GM23338 (cell line): ENCODE results near the gene FOXK2. TPM values are rescaled to one million over a fixed set of nuclear protein-coding genes. Genes with fewer than 3 reads are reported as not detected.

Experiments used
- ATAC-seq: fragments of 200-7000 bp; cut with Tn5 transposase; 3 replicates; pipeline ENCODE4 v1.9.1; 2020
- DNase-seq: peaks from one replicate; pipeline ENCODE4 v3.0.0-alpha.2; 2015; ENCODE audit warnings: low spot score
- H2AFZ ChIP-seq: fragments of 200-600 bp; sonication (generic); 2 replicates; pipeline ENCODE4 v1.8.0; 2016; ENCODE audit warnings: antibody characterized with exemption, mild to moderate bottlenecking, moderate library complexity
- H3F3A ChIP-seq: fragments of 200-600 bp; sonication (generic); replicated peaks from 2 replicates; pipeline ENCODE4 v1.8.0; 2017; ENCODE audit warnings: antibody characterized with exemption, mixed run types, low read depth
- H3K27ac ChIP-seq: fragments of 200-600 bp; sonication (generic); 2 replicates; pipeline ENCODE4 v1.6.1; 2016; ENCODE audit warnings: low read depth
- H3K27me3 ChIP-seq: fragments of 200-600 bp; sonication (generic); 2 replicates; pipeline ENCODE4 v1.8.0; 2016; ENCODE audit warnings: mild to moderate bottlenecking, mixed run types, moderate library complexity; ENCODE audit not compliant: insufficient read depth
- H3K36me3 ChIP-seq: fragments of 200-600 bp; sonication (generic); 2 replicates; pipeline ENCODE4 v1.8.0; 2016; ENCODE audit warnings: mild to moderate bottlenecking; ENCODE audit not compliant: insufficient read depth
- H3K4me1 ChIP-seq: fragments of 200-600 bp; sonication (generic); 2 replicates; pipeline ENCODE4 v1.8.0; 2016; ENCODE audit warnings: mild to moderate bottlenecking, moderate library complexity; ENCODE audit not compliant: insufficient read depth
- H3K4me2 ChIP-seq: fragments of 200-600 bp; sonication (generic); 2 replicates; pipeline ENCODE4 v1.7.1; 2017; ENCODE audit warnings: mixed run types
- H3K4me3 ChIP-seq: fragments of 200-600 bp; sonication (generic); 2 replicates; pipeline ENCODE4 v1.6.1; 2016; ENCODE audit warnings: mixed run types
- H3K79me2 ChIP-seq: fragments of 200-600 bp; sonication (generic); replicated peaks from 2 replicates; pipeline ENCODE4 v1.8.0; 2017; ENCODE audit warnings: mild to moderate bottlenecking; ENCODE audit not compliant: insufficient read depth
- H3K9me2 ChIP-seq: fragments of 200-600 bp; sonication (generic); 2 replicates; pipeline ENCODE4 v1.8.0; 2017; ENCODE audit not compliant: insufficient read depth
- H4K20me1 ChIP-seq: fragments of 200-600 bp; sonication (generic); replicated peaks from 2 replicates; pipeline ENCODE4 v1.8.0; 2017; ENCODE audit warnings: mild to moderate bottlenecking; ENCODE audit not compliant: insufficient read depth
- H3K27ac Mint-ChIP-seq: 2 replicates; pipeline ENCODE4 v1.8.0; 2020; ENCODE audit warnings: inconsistent platforms, mild to moderate bottlenecking, moderate library complexity, mixed read lengths
- H3K27me3 Mint-ChIP-seq: 3 replicates; pipeline ENCODE4 v1.8.0; 2022; ENCODE audit warnings: low read depth, mild to moderate bottlenecking, moderate library complexity, mixed read lengths, inconsistent platforms; ENCODE audit not compliant: insufficient read depth, poor library complexity
- H3K36me3 Mint-ChIP-seq: 3 replicates; pipeline ENCODE4 v1.8.0; 2021; ENCODE audit warnings: low read depth, mild to moderate bottlenecking, inconsistent platforms, moderate library complexity, mixed read lengths
- H3K4me1 Mint-ChIP-seq: 3 replicates; pipeline ENCODE4 v1.8.0; 2020; ENCODE audit warnings: mild to moderate bottlenecking, inconsistent platforms, mixed read lengths
- H3K4me3 Mint-ChIP-seq: 3 replicates; pipeline ENCODE4 v1.8.0; 2021; ENCODE audit warnings: moderate library complexity, mild to moderate bottlenecking, inconsistent platforms, mixed read lengths
- H3K9me3 Mint-ChIP-seq: 3 replicates; pipeline ENCODE4 v1.8.0; 2020; ENCODE audit warnings: moderate library complexity, mild to moderate bottlenecking, inconsistent platforms, mixed read lengths
- CREB1 ChIP-seq: fragments of 250-450 bp; sonication (Bioruptor Pico); IDR thresholded peaks from 2 replicates; pipeline ENCODE4 v1.5.0; 2020; ENCODE audit warnings: low read depth, mild to moderate bottlenecking, moderate library complexity
- CTCF ChIP-seq, 2 experiments: fragments of 200-600 bp in 1 of 2; sonication (generic) in 1 of 2; conservative IDR thresholded peaks; 2 replicates each; pipeline versions ENCODE4 v1.5.1 to v1.6.1; 2016 to 2017; ENCODE audit warnings: antibody characterized with exemption in 2 of 2, low read depth in 2 of 2, mild to moderate bottlenecking in 2 of 2, moderate library complexity in 1 of 2
- EZH2 ChIP-seq: fragments of 200-600 bp; sonication (generic); IDR thresholded peaks from one replicate; pipeline ENCODE4 v1.8.0; 2017; ENCODE audit warnings: antibody characterized with exemption, mild to moderate bottlenecking, low read depth; ENCODE audit not compliant: unreplicated experiment
- EZH2phosphoT487 ChIP-seq: fragments of 200-600 bp; sonication (generic); IDR thresholded peaks from one replicate; pipeline ENCODE4 v1.8.1; 2018; ENCODE audit warnings: antibody characterized with exemption; ENCODE audit not compliant: unreplicated experiment
- JUNB ChIP-seq: IDR thresholded peaks from one replicate; pipeline ENCODE4 v1.6.1; 2016; ENCODE audit warnings: antibody characterized with exemption; ENCODE audit not compliant: unreplicated experiment
- NANOG ChIP-seq: IDR thresholded peaks from 2 replicates; pipeline ENCODE4 v1.6.1; 2016; ENCODE audit warnings: antibody characterized with exemption, borderline replicate concordance
- POLR2AphosphoS5 ChIP-seq: IDR thresholded peaks from 2 replicates; pipeline ENCODE4 v1.6.1; 2016; ENCODE audit warnings: antibody characterized with exemption, low read depth
- REST ChIP-seq: IDR thresholded peaks from one replicate; pipeline ENCODE4 v1.6.1; 2018; ENCODE audit warnings: antibody characterized with exemption; ENCODE audit not compliant: unreplicated experiment
- STAT1 ChIP-seq: IDR thresholded peaks from one replicate; pipeline ENCODE4 v1.6.1; 2016; ENCODE audit warnings: antibody characterized with exemption; ENCODE audit not compliant: unreplicated experiment
- ZNF114 ChIP-seq: fragments of 250-450 bp; sonication (Bioruptor Pico); IDR thresholded peaks from 2 replicates; pipeline ENCODE4 v1.5.0; 2020; ENCODE audit warnings: mild to moderate bottlenecking, moderate library complexity
- ZNF331 ChIP-seq: fragments of 250-450 bp; sonication (Bioruptor Pico); IDR thresholded peaks from 2 replicates; pipeline ENCODE4 v1.5.0; 2020; ENCODE audit warnings: low read depth, mild to moderate bottlenecking, moderate library complexity
- polyA plus RNA-seq: library from polyadenylated mRNA; unstranded; fragments of >200 nt; fragmentation: Nextera tagmentation; extraction: Ambion mirVana; gene quantifications from 2 replicates; pipeline ENCODE4 v1.2.1, GENCODE V29; 2016
- total RNA-seq: library from RNA; depleted of rRNA; stranded (reverse); fragments of >200 nt; shearing (Covaris generic); gene quantifications from 2 replicates; pipeline ENCODE4 v1.2.3, GENCODE V29; 2014
- TF ChIP-seq, protein P1 (sequence below): IDR thresholded peaks from 2 replicates; pipeline ENCODE4 v1.6.1; 2016; ENCODE audit warnings: antibody characterized with exemption
- TF ChIP-seq, protein P2 (sequence below): fragments of 250-450 bp; sonication (Bioruptor Pico); IDR thresholded peaks from 2 replicates; pipeline ENCODE4 v1.5.0; 2020; ENCODE audit warnings: mild to moderate bottlenecking, moderate library complexity

Gene FOXK2
- total and polyA plus RNA-seq, 2 experiments from 2014 or later = 12.3 to 66.0 TPM

DNA sequence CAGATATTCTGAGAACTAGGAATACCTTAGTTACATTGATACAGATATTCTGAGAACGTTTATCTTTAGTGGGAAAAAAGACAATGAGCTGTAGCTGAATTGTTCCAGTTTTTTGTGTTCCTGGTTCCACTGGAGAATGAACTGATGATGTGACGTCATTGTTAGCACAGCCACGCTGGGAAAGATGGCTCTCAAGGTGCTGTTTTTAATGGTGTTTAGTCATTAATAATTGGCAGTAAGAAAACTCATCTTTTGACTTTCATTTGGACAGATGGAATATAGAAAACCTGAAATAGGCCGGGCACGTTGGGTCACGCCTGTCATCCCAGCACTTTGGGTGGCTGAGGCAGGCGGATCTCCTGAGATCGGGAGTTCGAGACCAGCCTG is 10.4 kb downstream of the FOXK2 start:
- Mint-ChIP-seq H3K4me1 (peaks cover 34% of the 10 kb centered on the region), H3K4me3 (no peak overlapping the region), H3K9me3 (no peaks in the 10 kb centered on the region), H3K27ac (no peak overlapping the region), H3K36me3 (no peaks in the 10 kb centered on the region), H3K27me3 (peaks cover 6% of the 10 kb centered on the region)
- H3K36me3 ChIP-seq = no peaks in the 10 kb centered on the region
- H2AFZ ChIP-seq = no peak overlapping the region
- TF ChIP-seq NANOG (no peak), POLR2AphosphoS5 (no peak), ZNF114 (CRISPR knock-in tag) (no peak), ZNF331 (CRISPR knock-in tag) (no peak), EZH2phosphoT487 (no peak), CREB1 (CRISPR knock-in tag) (no peak), STAT1 (no peak), JUNB (no peak), CTCF (conservative IDR thresholded peaks at IDR 0.05; ENCODE audit: low read depth in 2 of 2) (no peak), REST (no peak), EZH2 (no peak)
- TF ChIP-seq, protein P1, sequence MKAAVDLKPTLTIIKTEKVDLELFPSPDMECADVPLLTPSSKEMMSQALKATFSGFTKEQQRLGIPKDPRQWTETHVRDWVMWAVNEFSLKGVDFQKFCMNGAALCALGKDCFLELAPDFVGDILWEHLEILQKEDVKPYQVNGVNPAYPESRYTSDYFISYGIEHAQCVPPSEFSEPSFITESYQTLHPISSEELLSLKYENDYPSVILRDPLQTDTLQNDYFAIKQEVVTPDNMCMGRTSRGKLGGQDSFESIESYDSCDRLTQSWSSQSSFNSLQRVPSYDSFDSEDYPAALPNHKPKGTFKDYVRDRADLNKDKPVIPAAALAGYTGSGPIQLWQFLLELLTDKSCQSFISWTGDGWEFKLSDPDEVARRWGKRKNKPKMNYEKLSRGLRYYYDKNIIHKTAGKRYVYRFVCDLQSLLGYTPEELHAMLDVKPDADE = no peak
- TF ChIP-seq, protein P2, sequence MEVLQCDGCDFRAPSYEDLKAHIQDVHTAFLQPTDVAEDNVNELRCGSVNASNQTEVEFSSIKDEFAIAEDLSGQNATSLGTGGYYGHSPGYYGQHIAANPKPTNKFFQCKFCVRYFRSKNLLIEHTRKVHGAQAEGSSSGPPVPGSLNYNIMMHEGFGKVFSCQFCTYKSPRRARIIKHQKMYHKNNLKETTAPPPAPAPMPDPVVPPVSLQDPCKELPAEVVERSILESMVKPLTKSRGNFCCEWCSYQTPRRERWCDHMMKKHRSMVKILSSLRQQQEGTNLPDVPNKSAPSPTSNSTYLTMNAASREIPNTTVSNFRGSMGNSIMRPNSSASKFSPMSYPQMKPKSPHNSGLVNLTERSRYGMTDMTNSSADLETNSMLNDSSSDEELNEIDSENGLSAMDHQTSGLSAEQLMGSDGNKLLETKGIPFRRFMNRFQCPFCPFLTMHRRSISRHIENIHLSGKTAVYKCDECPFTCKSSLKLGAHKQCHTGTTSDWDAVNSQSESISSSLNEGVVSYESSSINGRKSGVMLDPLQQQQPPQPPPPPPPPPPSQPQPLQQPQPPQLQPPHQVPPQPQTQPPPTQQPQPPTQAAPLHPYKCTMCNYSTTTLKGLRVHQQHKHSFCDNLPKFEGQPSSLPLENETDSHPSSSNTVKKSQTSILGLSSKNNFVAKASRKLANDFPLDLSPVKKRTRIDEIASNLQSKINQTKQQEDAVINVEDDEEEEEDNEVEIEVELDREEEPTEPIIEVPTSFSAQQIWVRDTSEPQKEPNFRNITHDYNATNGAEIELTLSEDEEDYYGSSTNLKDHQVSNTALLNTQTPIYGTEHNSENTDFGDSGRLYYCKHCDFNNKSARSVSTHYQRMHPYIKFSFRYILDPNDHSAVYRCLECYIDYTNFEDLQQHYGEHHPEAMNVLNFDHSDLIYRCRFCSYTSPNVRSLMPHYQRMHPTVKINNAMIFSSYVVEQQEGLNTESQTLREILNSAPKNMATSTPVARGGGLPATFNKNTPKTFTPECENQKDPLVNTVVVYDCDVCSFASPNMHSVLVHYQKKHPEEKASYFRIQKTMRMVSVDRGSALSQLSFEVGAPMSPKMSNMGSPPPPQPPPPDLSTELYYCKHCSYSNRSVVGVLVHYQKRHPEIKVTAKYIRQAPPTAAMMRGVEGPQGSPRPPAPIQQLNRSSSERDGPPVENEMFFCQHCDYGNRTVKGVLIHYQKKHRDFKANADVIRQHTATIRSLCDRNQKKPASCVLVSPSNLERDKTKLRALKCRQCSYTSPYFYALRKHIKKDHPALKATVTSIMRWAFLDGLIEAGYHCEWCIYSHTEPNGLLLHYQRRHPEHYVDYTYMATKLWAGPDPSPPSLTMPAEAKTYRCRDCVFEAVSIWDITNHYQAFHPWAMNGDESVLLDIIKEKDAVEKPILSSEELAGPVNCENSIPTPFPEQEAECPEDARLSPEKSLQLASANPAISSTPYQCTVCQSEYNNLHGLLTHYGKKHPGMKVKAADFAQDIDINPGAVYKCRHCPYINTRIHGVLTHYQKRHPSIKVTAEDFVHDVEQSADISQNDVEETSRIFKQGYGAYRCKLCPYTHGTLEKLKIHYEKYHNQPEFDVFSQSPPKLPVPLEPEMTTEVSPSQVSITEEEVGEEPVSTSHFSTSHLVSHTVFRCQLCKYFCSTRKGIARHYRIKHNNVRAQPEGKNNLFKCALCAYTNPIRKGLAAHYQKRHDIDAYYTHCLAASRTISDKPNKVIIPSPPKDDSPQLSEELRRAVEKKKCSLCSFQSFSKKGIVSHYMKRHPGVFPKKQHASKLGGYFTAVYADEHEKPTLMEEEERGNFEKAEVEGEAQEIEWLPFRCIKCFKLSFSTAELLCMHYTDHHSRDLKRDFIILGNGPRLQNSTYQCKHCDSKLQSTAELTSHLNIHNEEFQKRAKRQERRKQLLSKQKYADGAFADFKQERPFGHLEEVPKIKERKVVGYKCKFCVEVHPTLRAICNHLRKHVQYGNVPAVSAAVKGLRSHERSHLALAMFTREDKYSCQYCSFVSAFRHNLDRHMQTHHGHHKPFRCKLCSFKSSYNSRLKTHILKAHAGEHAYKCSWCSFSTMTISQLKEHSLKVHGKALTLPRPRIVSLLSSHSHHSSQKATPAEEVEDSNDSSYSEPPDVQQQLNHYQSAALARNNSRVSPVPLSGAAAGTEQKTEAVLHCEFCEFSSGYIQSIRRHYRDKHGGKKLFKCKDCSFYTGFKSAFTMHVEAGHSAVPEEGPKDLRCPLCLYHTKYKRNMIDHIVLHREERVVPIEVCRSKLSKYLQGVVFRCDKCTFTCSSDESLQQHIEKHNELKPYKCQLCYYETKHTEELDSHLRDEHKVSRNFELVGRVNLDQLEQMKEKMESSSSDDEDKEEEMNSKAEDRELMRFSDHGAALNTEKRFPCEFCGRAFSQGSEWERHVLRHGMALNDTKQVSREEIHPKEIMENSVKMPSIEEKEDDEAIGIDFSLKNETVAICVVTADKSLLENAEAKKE (CRISPR knock-in tag) = no peak
- peaks cover 14% of the 10 kb centered on the region; the same call in 1 of the 2 replicates for H3K4me1 ChIP-seq
- no peaks in the 10 kb centered on the region for H3K27me3 ChIP-seq
- no peaks in the 10 kb centered on the region for H3K9me2 ChIP-seq
- no peak for DNase-seq
- no peak overlapping the region for H3K4me3 ChIP-seq
- H4K20me1 ChIP-seq = peaks cover 79% of the 10 kb centered on the region
- 0 out of 2 replicates have a peak, but pooled peaks cover 6% of the 10 kb centered on the region for H3F3A ChIP-seq
- H3K27ac ChIP-seq = no peak overlapping the region
- peaks cover 100% of the 10 kb centered on the region for H3K79me2 ChIP-seq
- H3K4me2 ChIP-seq = no peak overlapping the region
- ATAC-seq = no peak
